Activated B cell treated with CpG ODN at 0.5 μM for 24 hours (primary cell): ENCODE measurements around the gene RALGAPA2. TPM values are rescaled to one million over a fixed set of nuclear protein-coding genes. Genes with fewer than 3 reads are reported as not detected.

Experiments
- ATAC-seq: fragments of 200-7000 bp; cut with Tn5 transposase; one replicate; pipeline ENCODE4 v1.10.0; 2021; ENCODE audit warnings: low read depth, mild to moderate bottlenecking, moderate library complexity
- CTCF ChIA-PET: fragments of 350-600 bp; sonication (Branson Sonifier 250); formaldehyde crosslinking; loops from one replicate; lab custom pipeline; 2021; ENCODE audit warnings: antibody characterized with exemption; lab: Charles Lee
- POLR2A ChIA-PET: fragments of 350-600 bp; sonication (Branson Sonifier 250); formaldehyde crosslinking; loops from one replicate; lab custom pipeline; 2021; ENCODE audit warnings: antibody characterized with exemption; lab: Charles Lee
- DNase-seq: peaks from one replicate; pipeline ENCODE4 v3.0.0; 2022
- H3K27ac Mint-ChIP-seq: one replicate; pipeline ENCODE4 v1.8.0; 2020; ENCODE audit warnings: mixed read lengths
- H3K27me3 Mint-ChIP-seq: one replicate; pipeline ENCODE4 v1.8.0; 2021; ENCODE audit warnings: mixed read lengths
- H3K36me3 Mint-ChIP-seq: one replicate; pipeline ENCODE4 v1.8.0; 2021; ENCODE audit warnings: low read depth, mixed read lengths
- H3K4me1 Mint-ChIP-seq: one replicate; pipeline ENCODE4 v1.8.0; 2021; ENCODE audit warnings: mixed read lengths
- H3K4me3 Mint-ChIP-seq: one replicate; pipeline ENCODE4 v1.8.0; 2020; ENCODE audit warnings: mild to moderate bottlenecking, mixed read lengths
- H3K9me3 Mint-ChIP-seq: one replicate; pipeline ENCODE4 v1.8.0; 2020; ENCODE audit warnings: mixed read lengths
- intact Hi-C: fragments of 100-400 bp; cut with micrococcal nuclease; formaldehyde crosslinking; loops from one replicate; pipeline ENCODE4 v1.15.1; 2024
- total RNA-seq: library from RNA; stranded (reverse); gene quantifications from 2 replicates; pipeline ENCODE4 v1.2.3, GENCODE V29; 2022
- TF ChIP-seq, protein P1 (sequence below): fragments of 200-600 bp; IDR thresholded peaks from one replicate; pipeline ENCODE4 v1.8.0; 2022; ENCODE audit warnings: antibody characterized with exemption, mild to moderate bottlenecking

Gene RALGAPA2
- total RNA-seq, 1 donor from 2014 or later: 19.2 TPM

DNA sequence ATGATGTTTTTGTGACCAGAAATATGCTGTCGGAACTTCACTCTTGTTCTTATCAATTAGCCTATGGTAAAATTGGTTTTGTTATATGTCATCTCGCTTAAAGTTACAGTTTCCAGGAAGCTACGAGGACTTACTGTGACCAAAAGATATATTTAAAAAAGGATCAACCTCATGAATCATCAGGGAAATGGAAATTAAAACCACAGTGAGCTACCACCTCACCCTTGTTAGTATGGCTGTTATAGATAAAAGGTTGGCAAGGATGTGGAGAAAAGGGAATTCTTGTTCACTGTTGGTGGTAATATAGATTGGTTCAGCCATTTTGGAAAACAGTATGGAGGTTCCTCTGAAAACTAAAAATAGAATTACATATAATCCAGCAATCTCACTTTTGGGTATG lies 358.9 kb downstream of the RALGAPA2 start:
- H3K36me3 Mint-ChIP-seq: no peaks in the 10 kb centered on the region
- H3K4me1 Mint-ChIP-seq: no peaks in the 10 kb centered on the region
- no peak overlapping the region for H3K27ac Mint-ChIP-seq
- H3K4me3 Mint-ChIP-seq: no peak overlapping the region
- ChIA-PET CTCF (no interaction called here), POLR2A (no interaction called here)
- ATAC-seq (no peak), DNase-seq (no peak)
- H3K27me3 Mint-ChIP-seq: peaks cover 10% of the 10 kb centered on the region
- no peaks in the 10 kb centered on the region for H3K9me3 Mint-ChIP-seq
- TF ChIP-seq, protein P1, sequence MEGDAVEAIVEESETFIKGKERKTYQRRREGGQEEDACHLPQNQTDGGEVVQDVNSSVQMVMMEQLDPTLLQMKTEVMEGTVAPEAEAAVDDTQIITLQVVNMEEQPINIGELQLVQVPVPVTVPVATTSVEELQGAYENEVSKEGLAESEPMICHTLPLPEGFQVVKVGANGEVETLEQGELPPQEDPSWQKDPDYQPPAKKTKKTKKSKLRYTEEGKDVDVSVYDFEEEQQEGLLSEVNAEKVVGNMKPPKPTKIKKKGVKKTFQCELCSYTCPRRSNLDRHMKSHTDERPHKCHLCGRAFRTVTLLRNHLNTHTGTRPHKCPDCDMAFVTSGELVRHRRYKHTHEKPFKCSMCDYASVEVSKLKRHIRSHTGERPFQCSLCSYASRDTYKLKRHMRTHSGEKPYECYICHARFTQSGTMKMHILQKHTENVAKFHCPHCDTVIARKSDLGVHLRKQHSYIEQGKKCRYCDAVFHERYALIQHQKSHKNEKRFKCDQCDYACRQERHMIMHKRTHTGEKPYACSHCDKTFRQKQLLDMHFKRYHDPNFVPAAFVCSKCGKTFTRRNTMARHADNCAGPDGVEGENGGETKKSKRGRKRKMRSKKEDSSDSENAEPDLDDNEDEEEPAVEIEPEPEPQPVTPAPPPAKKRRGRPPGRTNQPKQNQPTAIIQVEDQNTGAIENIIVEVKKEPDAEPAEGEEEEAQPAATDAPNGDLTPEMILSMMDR: no peak
- intact Hi-C loops: no loop called here

DNA sequence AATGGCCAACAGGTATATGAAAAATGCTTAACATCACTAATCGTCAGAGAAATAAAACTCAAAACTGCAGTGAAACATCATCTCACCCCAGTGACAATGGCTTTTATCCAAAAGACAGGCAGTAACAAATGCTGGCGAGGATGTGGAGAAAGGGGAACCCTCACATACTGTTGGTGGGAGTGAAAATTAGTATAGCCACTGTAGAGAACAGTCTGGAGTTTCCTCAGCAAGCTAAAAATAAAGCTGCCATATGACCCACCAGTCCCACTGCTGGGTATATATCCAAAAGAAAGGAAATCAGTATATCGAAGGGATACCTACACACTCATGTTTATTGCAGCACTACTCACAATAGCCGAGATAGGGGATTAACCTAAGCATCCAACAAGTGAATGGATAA lies 368.0 kb downstream of the RALGAPA2 start:
- no peaks in the 10 kb centered on the region for H3K4me1 Mint-ChIP-seq
- peaks cover 8% of the 10 kb centered on the region for H3K9me3 Mint-ChIP-seq
- POLR2A ChIA-PET: no interaction called here

DNA sequence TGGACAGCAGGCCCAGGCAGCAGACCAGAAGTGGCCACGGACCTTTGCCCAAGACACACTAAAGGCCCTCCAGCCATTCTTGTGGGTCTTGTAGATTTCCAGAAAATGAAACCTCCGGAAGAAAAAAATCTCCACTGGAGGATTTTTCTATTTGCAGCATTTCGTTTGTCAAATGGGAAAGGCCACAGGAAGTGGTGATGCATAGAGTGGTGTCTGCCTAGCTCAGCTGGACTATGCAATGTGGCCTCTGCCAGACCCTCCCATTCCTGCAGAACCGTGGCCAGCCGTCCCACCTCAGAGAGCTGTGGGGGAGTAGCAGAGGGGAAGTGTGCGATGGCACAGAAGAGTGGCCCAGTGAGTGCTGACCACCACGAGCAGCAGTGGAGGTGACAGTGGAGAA lies 368.5 kb downstream of the RALGAPA2 start:
- CTCF ChIA-PET: no interaction called here
- ATAC-seq (no peak), DNase-seq (no peak)
- Mint-ChIP-seq H3K4me1 (no peaks in the 10 kb centered on the region), H3K9me3 (peaks cover 8% of the 10 kb centered on the region), H3K27ac (no peak overlapping the region), H3K36me3 (no peaks in the 10 kb centered on the region), H3K27me3 (peaks cover 11% of the 10 kb centered on the region), H3K4me3 (no peak overlapping the region)
- POLR2A ChIA-PET: no interaction called here
- TF ChIP-seq, protein P1: no peak
- intact Hi-C loops: no loop called here

More for the DNA sequence above, 368.0 kb downstream of the RALGAPA2 start:
- ATAC-seq: no peak
- Mint-ChIP-seq H3K36me3 (no peaks in the 10 kb centered on the region), H3K4me3 (no peak overlapping the region), H3K27me3 (peaks cover 14% of the 10 kb centered on the region), H3K27ac (no peak overlapping the region)
- TF ChIP-seq, protein P1: no peak
- intact Hi-C loops: no loop called here
- DNase-seq: no peak
- CTCF ChIA-PET: no interaction called here
